HG03432 (cell line): Measurements from ENCODE around the gene HSPG2.
"Not testable (repeated sequence)": the region's sequence is repeated elsewhere in the genome, so short reads cannot be mapped to it uniquely, and the experiment has no call there.

ENCODE experiments used
- ATAC-seq: cut with Tn5 transposase; IDR thresholded peaks from one replicate; pipeline ENCODE4 v1.9.1; 2021; ENCODE audit warnings: mild to moderate bottlenecking, moderate library complexity; ENCODE audit not compliant: unreplicated experiment

Gene HSPG2

DNA sequence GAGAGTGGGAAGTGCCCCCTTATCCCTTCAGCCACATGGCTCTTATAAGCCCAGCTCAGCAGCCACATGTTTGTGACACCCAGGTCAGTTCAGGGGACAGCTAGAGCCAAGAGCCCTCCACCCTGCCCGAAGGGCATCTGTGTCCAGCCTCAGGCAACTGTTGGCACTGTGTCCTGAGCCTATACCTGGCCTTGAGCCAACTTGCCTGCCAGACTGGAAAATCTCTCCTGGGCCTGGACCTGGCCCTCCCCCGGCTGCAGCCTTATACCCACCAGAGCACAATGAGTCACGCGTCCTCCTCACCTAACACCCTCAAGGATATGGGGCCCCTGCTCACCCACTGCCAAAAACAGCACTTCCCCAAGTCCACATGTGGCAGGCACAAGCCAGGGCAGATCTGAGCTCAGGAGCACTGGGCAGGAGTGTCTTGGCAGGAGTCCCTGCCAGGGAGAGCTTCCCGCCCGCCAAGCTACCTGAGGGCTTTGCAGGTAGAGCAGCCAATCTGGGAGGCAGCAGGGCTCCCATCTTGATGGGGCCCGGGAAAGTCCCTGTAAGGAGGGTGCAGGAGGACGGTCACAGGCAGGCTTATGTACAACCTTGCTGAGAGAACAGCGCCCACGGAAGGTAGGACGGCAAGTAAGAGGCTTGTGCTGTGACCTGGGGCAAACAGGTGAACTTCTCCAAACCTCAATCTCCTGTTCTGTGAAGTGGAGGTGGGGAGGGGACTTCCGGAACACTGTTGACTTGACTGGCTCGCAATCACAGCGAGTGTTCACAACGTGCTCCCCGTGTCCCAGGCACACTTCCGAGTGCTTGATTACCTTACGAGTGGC is 19.8 kb upstream of the HSPG2 start:
- no peak for ATAC-seq

DNA sequence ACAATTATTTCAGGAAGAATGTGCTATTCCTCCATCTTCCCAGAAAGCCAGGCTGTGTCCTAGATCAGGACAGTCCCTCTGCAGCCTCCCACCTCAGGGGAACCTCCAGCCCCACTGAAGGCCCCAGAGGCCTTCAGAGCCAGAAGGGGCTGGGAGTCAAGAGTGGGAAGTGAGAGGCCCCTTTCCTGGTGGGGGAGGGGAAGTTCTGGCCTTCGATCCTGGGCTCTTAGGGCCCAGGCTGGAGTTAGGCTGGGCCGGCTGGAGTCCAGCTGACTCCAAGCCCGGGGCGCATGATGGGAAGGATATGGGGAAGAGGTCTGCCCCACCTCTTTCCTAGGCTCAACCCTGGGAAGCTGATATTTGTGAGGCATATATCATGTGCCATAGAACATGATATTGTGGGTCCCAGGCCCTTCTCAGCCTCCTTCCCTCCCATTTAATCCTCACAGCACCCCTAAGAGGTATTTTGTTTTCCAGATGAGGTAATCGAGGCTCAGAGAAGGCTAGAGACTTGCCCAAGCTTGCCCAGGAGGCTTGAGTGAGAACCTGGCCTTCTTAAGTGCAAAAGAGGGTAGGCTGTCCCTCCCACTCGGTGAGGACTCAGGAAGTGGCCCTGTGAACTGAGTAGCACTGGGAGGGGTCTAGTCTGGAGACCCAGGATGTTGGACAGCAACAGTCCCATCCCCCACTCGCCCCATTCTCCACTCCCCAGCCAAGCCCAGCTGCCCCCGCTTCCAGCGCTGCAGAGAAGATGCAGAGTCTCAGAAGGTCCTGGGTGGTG is 18.6 kb upstream of the HSPG2 start:
- no peak for ATAC-seq

DNA sequence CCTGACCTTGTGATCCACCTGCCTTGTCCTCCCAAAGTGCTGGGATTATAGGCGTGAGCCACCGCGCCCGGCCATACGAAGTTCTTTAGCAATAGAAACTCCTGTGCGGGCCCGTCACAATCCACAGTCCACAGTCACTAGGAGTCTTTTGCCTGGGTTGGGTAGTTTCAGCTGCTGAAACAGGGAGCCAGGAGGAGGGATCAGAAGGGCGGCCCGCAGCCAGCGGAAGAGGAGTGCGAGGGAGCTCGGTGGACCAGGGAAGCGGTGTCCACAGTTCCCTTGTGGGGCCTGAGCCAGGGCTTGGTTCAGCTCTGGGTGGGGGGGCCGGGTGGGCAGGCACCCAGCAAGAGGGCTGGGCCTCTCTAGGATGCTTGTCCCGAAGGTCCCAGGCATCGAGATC is 17.9 kb upstream of the HSPG2 start:
- no peak for ATAC-seq

DNA sequence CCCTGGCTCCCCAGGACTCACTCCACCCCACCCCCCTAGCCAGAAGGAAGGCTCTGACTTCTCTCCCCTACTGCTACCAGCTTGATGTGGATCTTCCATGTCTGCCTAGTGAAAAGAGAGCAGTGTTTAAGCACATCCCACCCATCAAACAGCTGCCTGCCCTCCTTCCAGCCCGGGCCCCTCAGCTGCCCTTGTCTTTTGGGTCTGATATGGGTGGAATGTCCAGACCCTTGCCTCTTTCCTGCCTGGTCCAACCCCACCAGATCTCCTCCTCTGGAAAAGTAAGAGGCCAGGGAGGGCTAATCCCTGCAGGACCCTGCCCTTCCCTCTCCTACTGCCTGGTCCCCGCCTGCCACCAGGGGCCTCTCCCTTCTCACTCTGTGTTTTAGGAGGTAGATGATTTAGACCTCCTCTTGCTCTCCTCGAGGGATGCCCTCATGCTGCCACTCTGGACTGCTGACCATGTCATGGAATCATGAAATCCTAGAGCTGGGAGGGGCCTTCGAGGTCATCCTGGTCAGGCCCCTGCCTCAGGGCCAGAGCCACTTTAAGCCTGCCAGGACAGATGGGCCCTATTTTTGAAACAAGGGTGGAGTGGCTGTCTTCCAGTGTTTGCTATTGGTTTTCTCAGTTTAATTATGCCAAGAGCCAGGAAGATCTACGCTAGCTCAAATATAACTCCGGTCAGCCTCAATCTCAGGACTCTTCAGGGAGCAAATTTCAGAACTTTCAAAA is 15.8 kb upstream of the HSPG2 start:
- ATAC-seq: no peak

DNA sequence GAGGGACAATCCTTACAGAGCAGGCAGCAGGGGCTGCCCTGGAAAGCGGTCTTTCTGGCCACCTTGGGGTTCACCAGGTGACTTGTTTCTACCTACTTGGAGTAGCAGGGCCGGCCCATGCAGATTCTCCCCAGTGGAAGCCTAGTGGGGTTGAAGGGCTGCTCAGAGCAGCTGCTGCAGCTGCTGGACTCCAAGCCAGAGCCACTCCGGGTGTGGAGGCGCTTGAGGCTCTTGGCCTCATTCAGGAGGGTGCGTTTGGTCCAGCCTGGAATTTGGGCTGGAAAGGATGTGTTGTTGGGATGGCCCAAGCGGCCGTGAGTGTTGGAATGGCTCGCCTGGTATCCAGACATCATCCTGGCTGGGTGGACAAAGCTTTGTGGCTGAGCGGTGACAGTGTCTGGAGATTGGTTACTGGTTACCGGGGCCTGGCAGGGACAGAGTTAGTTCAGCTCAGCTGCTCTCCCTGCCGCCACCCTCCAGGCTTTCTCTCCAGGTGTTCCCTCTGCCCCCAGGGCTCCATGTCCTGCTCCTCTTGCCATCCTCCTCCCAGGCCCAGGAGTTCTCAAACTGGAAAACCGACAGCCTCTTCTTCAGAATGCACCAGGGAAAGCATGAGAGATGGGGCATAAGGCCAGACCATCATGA is 14.2 kb upstream of the HSPG2 start:
- no peak for ATAC-seq

DNA sequence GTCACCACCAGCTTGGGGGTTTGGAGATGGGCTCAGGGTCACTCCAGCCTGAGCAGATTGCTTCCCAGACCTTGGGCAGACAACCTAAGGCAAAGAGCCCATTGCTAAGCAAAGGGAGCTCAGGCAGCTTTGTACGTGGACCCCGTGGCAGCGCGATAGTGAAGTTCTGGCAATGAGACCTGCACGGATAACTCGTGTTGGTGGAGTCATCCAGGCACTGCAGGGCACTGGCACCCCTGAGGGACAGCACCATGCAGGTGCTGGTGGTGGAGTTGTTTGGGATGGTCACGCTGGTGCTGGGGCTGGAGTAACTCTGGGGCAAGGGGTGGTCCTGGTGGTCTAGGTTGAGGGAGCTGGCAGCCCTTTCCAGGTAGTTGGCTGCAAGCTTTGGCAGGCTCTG is 13.6 kb upstream of the HSPG2 start:
- no peak for ATAC-seq

DNA sequence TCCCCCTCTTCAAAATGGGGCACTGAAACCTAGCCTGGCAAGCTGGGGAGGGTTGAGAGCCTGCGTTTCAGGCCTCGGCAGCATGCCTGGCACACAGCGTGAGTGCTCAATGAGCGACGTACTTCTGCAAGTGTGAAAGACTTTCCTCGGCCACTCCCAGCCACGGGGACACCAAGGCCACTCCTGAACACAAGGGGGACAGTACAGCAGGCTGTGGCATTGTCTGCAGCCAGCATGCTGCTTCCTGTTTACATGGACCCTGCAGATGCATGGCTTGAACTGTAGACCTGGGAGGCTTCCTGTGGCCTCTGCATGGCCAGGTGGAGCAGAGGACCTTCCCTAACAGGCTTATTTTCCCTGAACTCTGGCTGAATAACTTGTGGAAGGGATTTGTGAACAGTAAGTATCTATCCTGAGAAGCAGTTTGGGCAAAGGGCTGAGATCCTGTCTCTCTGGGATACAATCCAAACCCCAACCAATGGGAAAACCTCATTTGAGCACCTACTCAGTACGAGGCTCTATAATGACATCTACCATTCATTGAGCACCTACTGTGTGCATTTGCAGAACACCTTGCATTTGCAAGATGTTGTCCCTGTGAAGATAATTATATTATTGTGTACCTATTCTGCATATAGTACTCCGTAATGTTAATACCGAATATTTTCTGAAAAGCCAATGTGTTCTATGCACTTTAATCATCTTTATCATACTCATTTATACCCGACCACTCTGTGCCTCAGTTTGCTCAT is 9.9 kb upstream of the HSPG2 start:
- no peak for ATAC-seq

DNA sequence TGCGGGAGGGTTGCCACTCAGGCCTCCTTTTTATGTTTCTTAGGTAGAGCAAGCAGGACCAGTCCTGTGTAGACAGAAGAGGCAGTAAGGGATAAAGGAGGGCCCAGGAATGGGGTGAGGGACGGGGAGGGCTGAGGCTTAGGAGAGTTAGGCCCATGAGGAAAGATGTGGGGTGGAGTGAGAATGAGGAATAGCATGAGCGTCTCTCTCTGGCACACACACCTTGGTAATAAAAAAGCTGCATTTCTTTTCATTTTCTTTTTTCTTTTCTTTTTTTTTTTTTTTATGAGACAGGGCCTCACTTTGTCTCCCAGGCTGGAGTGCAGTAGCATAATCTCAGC is 7.6 kb upstream of the HSPG2 start:
- ATAC-seq: no peak

DNA sequence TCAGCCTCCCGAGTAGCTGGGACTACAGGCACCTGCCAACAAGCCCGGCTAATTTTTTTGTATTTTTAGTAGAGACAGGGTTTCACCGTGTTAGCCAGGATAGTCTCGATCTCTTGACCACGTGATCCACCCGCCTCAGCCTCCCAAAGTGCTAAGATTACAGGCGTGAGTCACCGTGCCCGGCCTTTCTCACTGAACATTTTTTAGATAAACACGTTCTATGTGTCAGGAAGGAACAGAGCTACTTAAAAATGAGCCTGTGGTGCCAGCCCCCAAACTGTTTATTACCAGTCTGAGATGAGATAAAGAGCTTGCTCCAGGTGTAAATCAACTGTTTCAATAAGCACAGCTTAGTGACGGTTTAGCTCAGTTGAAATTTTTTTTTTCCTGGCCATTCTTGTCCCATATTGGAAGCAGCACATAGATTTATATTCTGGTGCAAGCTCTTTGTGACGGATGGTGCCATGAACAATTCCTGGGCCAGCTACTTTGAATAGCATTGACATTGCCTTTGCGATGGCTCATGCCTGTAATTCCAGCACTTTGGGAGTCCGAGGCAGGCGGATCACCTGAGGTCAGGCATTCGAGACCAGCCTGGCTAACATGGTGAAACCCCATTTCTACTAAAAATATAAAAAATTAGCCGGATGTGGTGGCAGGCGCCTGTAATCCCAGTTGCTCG is 6.0 kb upstream of the HSPG2 start:
- not testable (repeated sequence) for ATAC-seq

DNA sequence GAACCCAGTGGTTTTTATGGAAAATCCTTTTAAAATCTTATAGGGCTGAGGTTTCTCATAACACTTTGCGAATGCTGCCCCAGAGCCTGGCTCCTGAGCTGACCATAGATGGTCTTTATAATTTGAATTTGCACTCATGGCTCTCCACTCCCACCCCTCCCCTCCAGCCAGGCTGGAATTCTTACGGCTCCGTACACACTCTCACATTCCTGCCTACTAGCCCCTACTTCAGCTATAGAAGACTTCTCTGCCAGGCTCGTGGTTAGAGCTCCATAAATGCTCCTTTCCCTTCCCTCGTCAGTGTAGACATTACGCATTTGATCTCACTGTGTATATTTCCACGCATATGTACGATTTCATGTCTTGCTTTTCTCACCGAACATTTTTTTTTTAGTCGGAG is 5.4 kb upstream of the HSPG2 start:
- no peak for ATAC-seq

DNA sequence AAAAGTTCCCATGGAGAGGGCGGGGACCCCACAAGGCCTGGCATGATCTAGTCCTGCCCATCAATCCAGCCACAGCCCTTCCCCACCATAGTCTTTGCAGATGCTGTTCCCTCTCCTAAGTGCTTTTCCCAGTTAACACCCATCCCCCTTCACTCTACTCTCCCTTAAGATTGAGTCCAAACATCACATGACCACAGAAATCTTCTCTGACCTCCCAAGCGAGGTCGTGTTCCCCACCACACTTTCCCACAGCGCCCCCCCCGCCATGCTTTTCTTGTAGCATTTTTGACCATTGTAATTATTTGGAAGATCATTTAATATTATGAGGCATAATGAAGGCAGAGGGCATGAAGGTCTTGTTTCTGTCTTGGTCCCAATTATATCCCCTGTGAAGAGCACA is 4.3 kb upstream of the HSPG2 start:
- no peak for ATAC-seq

DNA sequence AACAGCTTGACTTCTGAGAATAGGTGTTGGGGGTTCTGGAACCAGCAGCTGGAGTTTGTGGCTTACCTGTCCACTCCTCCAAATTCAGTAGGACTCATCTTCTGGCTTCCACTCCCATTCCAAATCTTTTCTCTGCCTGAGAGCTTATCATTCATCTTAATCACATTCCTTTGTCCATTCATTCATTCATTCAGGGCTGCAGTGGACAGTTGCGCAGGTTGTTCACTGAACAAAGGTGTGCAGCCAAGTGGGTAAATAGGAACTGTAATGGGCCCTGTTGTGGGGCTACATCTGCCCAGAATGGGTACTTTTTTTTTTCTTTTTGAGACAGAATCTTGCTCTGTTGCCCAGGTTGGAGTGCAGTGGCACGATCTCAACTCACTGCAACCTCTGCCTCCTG is 3.4 kb upstream of the HSPG2 start:
- no peak for ATAC-seq

DNA sequence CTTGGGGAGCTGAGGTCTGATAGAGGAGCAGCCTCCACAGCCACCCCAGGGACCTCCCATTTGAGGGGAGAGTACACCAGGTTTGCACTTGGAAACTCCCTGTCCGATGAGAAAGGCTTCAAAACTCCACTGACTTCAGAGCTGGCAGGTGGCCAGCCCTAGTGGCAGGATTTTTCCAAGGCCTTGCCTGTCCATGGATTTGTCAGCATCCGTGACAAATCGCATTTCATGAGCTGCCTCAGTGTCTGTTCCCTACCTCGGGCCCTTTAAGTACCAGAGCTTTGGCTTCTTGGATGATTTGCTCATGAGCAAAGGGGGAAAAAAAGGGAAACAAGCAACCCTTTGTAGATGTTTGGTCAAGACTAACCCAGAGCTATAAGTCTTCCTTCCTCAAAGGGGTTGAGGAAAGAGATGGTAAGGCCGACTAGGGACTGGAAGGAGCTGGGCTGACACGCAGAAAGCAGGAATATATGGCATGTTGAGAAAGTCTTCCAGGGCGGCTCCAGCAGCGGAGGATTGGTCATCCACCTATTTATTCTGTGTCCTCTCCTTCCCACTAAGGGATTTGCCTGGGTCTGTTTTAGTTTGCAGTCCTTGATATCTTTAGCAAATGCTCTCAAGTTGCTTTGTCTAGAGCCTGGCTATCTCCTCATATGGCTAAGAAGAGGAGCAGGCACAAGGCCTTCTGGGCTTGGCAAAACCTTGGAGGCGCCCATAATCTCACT is 2.7 kb upstream of the HSPG2 start:
- ATAC-seq: no peak

DNA sequence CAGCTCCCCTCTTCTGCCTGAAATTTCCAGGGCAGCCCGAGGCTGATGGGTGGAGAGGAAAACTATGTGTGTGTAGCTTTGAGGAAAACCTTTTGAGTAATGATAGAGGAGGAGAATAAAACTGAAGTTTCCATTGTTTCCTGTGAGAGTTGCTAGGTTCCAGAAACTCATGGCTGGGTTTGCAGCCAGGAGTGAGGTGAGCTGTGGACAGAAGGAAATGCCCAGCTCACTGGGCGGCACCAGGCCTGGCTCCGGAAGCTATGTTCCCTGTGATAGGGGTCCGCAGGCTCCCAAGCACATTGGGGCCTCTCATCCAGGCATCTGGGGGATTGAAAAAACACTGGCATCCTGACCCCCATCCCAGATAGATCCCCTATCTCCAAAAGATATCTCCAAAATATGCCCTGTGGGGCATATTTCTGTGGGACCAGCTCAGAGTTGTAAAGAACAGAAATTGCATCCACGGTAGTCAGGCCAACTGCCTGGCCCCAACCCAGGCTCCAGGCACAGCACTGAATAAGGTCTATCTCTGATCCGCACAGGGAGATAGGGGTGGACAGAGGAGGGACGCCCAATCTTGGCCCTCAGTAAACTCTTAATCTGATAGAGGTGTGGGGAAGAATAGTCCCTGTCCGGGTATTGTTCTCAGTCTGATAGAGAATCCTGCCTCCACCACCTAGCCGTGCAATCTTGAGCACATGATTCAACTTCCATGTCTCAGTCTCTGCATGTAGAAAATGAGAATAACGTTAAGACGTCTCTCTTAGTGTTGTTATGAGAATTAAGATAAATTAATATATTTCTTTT is 1.8 kb upstream of the HSPG2 start:
- ATAC-seq: no peak

DNA sequence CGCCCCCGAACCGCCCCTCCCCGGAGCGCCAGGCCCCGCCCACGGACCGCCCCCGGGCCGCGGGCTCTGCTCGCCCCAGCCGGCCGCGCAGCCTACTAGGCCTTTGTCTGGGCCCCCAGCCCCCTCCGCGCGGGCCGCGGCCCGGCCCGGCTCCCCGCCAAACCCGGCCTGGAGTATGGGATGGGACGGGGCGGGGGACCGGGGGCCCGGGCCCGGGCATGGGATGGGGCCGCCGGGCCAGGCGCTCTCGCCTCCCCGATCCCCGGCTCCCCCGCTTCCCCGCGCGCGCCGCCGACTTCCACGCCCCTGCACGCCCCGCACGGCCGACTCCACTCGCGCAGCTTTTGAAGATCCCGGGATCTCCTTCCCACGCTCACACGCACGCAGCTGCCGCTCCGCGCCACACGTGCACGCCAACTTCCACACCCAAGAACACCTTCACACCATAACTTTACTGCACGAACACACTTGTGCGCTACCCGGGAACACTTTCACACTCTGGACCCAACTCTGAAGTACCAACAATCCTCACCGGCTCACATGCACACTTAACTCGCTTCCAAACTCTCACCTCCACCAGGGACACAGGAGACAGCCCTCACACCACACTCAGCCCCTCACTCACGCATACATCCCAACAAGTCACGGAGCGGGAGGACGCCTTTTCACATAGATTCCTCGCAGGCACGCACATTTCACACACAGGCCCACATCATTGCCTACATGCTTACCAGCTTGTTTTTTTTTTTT is 437 bp upstream of the HSPG2 start:
- ATAC-seq: no peak

DNA sequence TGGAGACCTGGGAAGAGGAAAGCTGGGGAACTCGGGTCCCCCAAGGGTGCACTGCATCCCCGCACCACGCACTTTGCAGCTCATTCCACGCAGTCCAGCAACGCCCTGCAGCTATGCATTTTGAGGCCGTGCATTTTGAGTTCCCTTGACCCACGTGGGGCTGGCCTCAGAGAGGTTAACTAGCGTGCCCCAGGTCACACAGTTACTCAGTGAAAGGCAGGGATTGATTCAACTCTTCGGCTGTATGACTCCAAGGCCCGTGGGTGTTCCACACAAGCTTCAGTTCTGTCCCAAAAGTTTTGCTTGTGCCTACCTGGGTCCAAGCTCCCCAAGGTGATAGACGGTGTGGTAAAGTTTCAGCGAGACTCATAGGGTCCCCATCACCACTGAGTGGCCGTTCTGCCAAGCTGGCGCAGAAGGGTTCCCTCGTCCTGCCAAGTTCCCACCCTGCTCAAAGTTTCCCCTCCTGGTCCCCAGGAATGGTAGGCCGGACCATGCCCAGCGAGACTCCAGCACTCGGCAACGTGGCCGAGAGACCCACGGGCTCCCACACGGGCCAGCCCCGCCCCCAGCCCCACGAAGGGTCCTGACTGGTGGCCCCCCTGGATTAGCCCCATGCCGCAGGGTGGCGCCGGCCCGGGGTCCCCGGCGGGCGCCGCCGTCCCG is 611 bp downstream of the HSPG2 start:
- no peak for ATAC-seq

DNA sequence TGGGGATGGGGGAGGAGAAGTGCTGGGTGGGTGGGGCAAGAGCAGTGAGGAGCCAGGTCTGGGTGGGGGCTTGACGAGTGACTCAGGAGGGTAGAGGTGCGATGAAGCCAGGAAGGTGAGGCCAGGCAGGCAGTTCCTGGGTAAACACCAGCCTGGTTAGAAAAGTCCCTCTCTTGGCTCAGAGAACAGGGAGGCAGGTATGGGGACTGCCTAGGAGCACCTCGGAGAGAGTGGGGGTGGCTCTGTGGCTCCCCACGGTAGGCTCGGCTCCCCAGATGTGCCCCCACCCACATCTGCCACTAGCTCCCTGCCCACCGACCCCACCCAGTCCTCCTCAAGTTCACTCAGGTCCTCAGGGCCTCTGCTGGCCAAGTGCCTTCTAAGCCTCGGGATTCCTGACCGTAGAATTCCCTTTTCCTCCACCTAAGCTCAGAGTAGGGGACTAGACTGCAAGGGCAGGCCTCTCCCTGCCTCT is 1.2 kb downstream of the HSPG2 start:
- ATAC-seq: no peak
